ENCODE data around the gene PCYT2.

DNA sequence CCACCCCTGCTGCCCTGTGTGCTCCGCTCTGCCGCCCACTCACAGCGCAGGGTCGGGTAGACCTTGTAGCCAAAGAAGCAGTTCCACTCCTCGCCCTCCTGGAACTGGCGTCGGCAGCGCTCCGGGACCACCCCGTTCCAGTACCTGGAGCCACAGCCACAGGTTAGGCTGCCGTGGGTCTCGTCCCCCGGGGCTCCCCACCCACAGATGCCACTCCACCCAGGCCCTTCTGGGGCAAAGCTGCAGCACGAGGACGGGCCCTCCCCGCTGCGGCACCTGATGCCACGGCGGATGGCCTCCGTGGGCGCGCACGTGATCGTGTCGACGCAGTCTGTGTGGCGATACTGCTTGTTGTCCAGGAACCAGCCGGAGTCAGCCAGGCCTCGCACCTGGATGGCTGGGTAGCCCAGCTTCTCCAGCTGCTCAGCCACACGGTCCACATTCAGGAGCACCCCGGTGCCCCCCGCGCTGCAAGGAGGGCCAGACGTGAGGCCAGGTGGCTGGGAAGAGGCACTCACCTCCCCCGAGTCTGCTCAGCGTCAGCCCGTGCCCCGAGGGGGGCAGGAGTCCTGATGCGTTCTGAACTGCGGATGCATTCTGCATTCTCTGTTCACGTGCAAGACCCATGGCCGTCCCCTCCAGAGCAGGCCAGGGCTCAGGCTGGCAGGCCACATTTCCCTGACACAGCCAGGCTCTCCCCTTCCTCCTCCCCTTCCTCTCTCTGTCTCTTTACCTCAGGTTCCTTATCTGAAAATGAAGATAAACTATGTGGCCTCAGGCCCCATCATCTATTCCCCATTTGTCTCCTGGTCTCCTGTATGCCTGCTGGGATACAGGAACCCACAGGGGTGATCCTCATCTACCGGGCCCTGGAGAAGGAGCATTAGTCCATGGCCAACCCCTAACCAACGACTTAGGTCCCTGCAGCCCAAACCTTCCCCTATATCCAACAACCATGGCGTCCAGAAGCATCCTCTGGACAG lies 45.7 kb upstream of the PCYT2 start:
- TF ChIP-seq, protein P1, sequence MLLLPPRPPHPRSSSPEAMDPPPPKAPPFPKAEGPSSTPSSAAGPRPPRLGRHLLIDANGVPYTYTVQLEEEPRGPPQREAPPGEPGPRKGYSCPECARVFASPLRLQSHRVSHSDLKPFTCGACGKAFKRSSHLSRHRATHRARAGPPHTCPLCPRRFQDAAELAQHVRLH (tag by site-specific recombination; IDR thresholded peaks at IDR 0.05) = no peak
- no peak for TF ChIP-seq ZNF776 (tag by site-specific recombination; IDR thresholded peaks at IDR 0.05; ENCODE audit: borderline replicate concordance)
- TF ChIP-seq ZNF324 (tag by site-specific recombination; IDR thresholded peaks at IDR 0.05) = no peak
- TF ChIP-seq KLF10 (tag by site-specific recombination; IDR thresholded peaks at IDR 0.05) = no peak
- no peak for TF ChIP-seq REST (tag by site-specific recombination; IDR thresholded peaks at IDR 0.05)
- TF ChIP-seq ZNF24 (tag by site-specific recombination; IDR thresholded peaks at IDR 0.05) = no peak
- no peak for TF ChIP-seq ZNF174 (tag by site-specific recombination; IDR thresholded peaks at IDR 0.05)
- TF ChIP-seq, protein P2, sequence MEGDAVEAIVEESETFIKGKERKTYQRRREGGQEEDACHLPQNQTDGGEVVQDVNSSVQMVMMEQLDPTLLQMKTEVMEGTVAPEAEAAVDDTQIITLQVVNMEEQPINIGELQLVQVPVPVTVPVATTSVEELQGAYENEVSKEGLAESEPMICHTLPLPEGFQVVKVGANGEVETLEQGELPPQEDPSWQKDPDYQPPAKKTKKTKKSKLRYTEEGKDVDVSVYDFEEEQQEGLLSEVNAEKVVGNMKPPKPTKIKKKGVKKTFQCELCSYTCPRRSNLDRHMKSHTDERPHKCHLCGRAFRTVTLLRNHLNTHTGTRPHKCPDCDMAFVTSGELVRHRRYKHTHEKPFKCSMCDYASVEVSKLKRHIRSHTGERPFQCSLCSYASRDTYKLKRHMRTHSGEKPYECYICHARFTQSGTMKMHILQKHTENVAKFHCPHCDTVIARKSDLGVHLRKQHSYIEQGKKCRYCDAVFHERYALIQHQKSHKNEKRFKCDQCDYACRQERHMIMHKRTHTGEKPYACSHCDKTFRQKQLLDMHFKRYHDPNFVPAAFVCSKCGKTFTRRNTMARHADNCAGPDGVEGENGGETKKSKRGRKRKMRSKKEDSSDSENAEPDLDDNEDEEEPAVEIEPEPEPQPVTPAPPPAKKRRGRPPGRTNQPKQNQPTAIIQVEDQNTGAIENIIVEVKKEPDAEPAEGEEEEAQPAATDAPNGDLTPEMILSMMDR (tag by site-specific recombination; IDR thresholded peaks at IDR 0.05) = no peak
- no peak for TF ChIP-seq ZEB2 (tag by site-specific recombination; IDR thresholded peaks at IDR 0.05)
- TF ChIP-seq ZNF747 (tag by site-specific recombination; IDR thresholded peaks at IDR 0.05) = no peak
- no peak for TF ChIP-seq ZNF184 (tag by site-specific recombination; IDR thresholded peaks at IDR 0.05)
- TF ChIP-seq ZNF114 (tag by site-specific recombination; IDR thresholded peaks at IDR 0.05) = no peak

Data from HEK293 (cell line).